HEK293 (cell line): Measurements from ENCODE around the gene HSFX1.

Experiments used
- CTCF ChIA-PET: fragments of 350-600 bp; formaldehyde crosslinking; extraction: SDS; loops from one replicate; lab custom pipeline; 2021; ENCODE audit warnings: antibody characterized with exemption; lab: Yijun Ruan, JAX
- POLR2A ChIA-PET: fragments of 300-600 bp; formaldehyde crosslinking; extraction: SDS; loops from one replicate; lab custom pipeline; 2020; ENCODE audit warnings: antibody characterized with exemption, inconsistent platforms; lab: Yijun Ruan, JAX
- H3K27ac ChIP-seq: fragments of 200-500 bp; sonication (Bioruptor generic); 2 replicates; pipeline ENCODE4 v1.5.1; 2014; ENCODE audit warnings: low read depth, low read length, control low read depth, inconsistent platforms; ENCODE audit errors: extremely low read depth
- H3K36me3 ChIP-seq, 2 experiments: fragments of 200-500 bp in 1 of 2; sonication (Bioruptor generic) in 1 of 2; 1 replicate in 1 of 2; 2 replicates in 1 of 2; pipeline ENCODE4 v1.5.1; 2014 to 2017; ENCODE audit warnings: inconsistent platforms in 2 of 2, low read length in 2 of 2; ENCODE audit not compliant: control insufficient read depth in 2 of 2, insufficient read depth in 1 of 2
- H3K4me1 ChIP-seq: fragments of 200-500 bp; sonication (Bioruptor generic); 2 replicates; pipeline ENCODE4 v1.5.1; 2014; ENCODE audit warnings: mild to moderate bottlenecking, low read length, inconsistent platforms; ENCODE audit not compliant: control insufficient read depth, insufficient read depth
- H3K4me3 ChIP-seq: 2 replicates; pipeline ENCODE4 v1.5.1; 2011; ENCODE audit warnings: low read depth, mild to moderate bottlenecking, control low read depth, low read length, moderate library complexity
- H3K9me3 ChIP-seq: fragments of 200-500 bp; sonication (Bioruptor generic); 2 replicates; pipeline ENCODE4 v1.5.1; 2014; ENCODE audit warnings: low read depth, low read length, inconsistent platforms; ENCODE audit not compliant: control insufficient read depth, insufficient read depth
- GFI1B ChIP-seq: fragments of 450-650 bp; formaldehyde crosslinking; IDR thresholded peaks from 2 replicates; pipeline ENCODE4 v1.5.1; 2016; ENCODE audit warnings: missing biosample characterization, missing genetic modification characterization
- KLF9 ChIP-seq: fragments of 450-650 bp; formaldehyde crosslinking; IDR thresholded peaks from 2 replicates; pipeline ENCODE4 v1.5.1; 2016; ENCODE audit warnings: missing biosample characterization, missing genetic modification characterization, low read depth
- SETDB1 ChIP-seq: IDR thresholded peaks from one replicate; pipeline ENCODE4 v1.6.1; 2017; ENCODE audit warnings: mild to moderate bottlenecking, low read length, moderate library complexity, mixed read lengths; ENCODE audit not compliant: insufficient read length
- WT1 ChIP-seq: fragments of 450-650 bp; formaldehyde crosslinking; IDR thresholded peaks from 2 replicates; pipeline ENCODE4 v1.5.1; 2016; ENCODE audit warnings: missing biosample characterization, missing genetic modification characterization
- ZBTB48 ChIP-seq: fragments of 450-650 bp; formaldehyde crosslinking; IDR thresholded peaks from 2 replicates; pipeline ENCODE4 v1.5.1; 2016; ENCODE audit warnings: missing biosample characterization, missing genetic modification characterization
- ZNF202 ChIP-seq: fragments of 450-650 bp; formaldehyde crosslinking; IDR thresholded peaks from 2 replicates; pipeline ENCODE4 v1.5.1; 2016; ENCODE audit warnings: missing biosample characterization, missing genetic modification characterization, borderline replicate concordance
- ZNF211 ChIP-seq: fragments of 450-650 bp; formaldehyde crosslinking; IDR thresholded peaks from 2 replicates; pipeline ENCODE4 v1.5.1; 2016; ENCODE audit warnings: low read depth, missing biosample characterization, missing genetic modification characterization
- ZNF24 ChIP-seq: fragments of 450-650 bp; formaldehyde crosslinking; IDR thresholded peaks from 2 replicates; pipeline ENCODE4 v1.5.1; 2016; ENCODE audit warnings: missing biosample characterization, missing genetic modification characterization
- ZNF416 ChIP-seq: fragments of 450-650 bp; formaldehyde crosslinking; IDR thresholded peaks from 2 replicates; pipeline ENCODE4 v1.5.1; 2016; ENCODE audit warnings: missing biosample characterization, missing genetic modification characterization
- ZNF654 ChIP-seq: fragments of 450-650 bp; formaldehyde crosslinking; IDR thresholded peaks from 2 replicates; pipeline ENCODE4 v1.5.1; 2016; ENCODE audit warnings: low read depth, missing biosample characterization, missing genetic modification characterization
- ZNF701 ChIP-seq: fragments of 450-650 bp; formaldehyde crosslinking; IDR thresholded peaks from 2 replicates; pipeline ENCODE4 v1.5.1; 2016; ENCODE audit warnings: missing biosample characterization, missing genetic modification characterization
- TF ChIP-seq, protein P1 (sequence below): fragments of 450-650 bp; formaldehyde crosslinking; IDR thresholded peaks from 2 replicates; pipeline ENCODE4 v1.5.1; 2016; ENCODE audit warnings: missing biosample characterization, missing genetic modification characterization
- TF ChIP-seq, protein P2 (sequence below): fragments of 450-650 bp; formaldehyde crosslinking; IDR thresholded peaks from 2 replicates; pipeline ENCODE4 v1.5.1; 2016; ENCODE audit warnings: missing biosample characterization, missing genetic modification characterization
- TF ChIP-seq, protein P3 (sequence below): fragments of 450-650 bp; formaldehyde crosslinking; IDR thresholded peaks from 2 replicates; pipeline ENCODE4 v1.5.1; 2016; ENCODE audit warnings: missing biosample characterization, missing genetic modification characterization
- TF ChIP-seq, protein P4 (sequence below): fragments of 450-650 bp; formaldehyde crosslinking; IDR thresholded peaks from 2 replicates; pipeline ENCODE4 v1.5.1; 2016; ENCODE audit warnings: missing biosample characterization, missing genetic modification characterization

HSFX1 gene

DNA sequence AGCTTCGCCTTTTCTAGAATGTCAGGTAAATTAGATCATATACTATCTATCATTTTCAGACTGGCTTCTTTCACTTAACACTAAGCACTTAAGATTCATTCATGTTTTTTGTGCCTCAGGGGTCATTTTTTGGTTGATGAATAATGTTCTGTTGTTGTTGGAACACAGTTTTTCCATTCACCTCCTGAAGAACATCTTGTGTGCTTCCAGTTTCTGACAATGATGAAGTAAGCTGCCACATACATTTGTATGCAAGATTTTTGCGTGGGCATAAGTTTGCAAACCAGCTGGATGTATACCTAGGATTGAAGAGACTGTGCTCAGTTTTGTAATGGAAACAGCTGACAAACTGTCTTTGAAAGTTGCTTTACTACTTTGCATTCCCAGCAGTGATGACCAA is 45.5 kb downstream of the HSFX1 start:
- no peaks in the 10 kb centered on the region for H3K9me3 ChIP-seq
- POLR2A ChIA-PET: no interaction called here
- no peak overlapping the region for H3K4me3 ChIP-seq
- no peaks in the 10 kb centered on the region for H3K4me1 ChIP-seq
- TF ChIP-seq, protein P1, sequence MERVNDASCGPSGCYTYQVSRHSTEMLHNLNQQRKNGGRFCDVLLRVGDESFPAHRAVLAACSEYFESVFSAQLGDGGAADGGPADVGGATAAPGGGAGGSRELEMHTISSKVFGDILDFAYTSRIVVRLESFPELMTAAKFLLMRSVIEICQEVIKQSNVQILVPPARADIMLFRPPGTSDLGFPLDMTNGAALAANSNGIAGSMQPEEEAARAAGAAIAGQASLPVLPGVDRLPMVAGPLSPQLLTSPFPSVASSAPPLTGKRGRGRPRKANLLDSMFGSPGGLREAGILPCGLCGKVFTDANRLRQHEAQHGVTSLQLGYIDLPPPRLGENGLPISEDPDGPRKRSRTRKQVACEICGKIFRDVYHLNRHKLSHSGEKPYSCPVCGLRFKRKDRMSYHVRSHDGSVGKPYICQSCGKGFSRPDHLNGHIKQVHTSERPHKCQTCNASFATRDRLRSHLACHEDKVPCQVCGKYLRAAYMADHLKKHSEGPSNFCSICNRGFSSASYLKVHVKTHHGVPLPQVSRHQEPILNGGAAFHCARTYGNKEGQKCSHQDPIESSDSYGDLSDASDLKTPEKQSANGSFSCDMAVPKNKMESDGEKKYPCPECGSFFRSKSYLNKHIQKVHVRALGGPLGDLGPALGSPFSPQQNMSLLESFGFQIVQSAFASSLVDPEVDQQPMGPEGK: no peak
- TF ChIP-seq ZNF24 (tag by site-specific recombination) (no peak), ZNF202 (no peak), GFI1B (no peak), ZNF211 (tag by site-specific recombination) (no peak), WT1 (tag by site-specific recombination) (no peak), KLF9 (tag by site-specific recombination) (no peak), ZNF416 (tag by site-specific recombination) (no peak), ZBTB48 (tag by site-specific recombination) (no peak)
- TF ChIP-seq, protein P2, sequence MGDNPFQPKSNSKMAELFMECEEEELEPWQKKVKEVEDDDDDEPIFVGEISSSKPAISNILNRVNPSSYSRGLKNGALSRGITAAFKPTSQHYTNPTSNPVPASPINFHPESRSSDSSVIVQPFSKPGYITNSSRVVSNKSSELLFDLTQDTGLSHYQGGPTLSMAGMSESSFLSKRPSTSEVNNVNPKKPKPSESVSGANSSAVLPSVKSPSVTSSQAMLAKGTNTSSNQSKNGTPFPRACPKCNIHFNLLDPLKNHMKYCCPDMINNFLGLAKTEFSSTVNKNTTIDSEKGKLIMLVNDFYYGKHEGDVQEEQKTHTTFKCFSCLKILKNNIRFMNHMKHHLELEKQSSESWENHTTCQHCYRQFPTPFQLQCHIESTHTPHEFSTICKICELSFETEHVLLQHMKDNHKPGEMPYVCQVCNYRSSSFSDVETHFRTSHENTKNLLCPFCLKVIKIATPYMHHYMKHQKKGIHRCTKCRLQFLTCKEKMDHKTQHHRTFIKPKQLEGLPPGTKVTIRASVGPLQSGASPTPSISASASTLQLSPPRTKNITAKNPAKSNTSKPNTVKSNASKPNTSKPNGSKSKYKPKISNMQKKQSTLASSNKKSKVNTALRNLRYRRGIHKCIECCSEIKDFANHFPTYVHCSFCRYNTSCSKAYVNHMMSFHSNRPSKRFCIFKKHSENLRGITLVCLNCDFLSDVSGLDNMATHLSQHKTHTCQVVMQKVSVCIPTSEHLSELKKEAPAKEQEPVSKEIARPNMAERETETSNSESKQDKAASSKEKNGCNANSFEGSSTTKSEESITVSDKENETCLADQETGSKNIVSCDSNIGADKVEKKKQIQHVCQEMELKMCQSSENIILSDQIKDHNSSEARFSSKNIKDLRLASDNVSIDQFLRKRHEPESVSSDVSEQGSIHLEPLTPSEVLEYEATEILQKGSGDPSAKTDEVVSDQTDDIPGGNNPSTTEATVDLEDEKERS (tag by site-specific recombination): no peak
- TF ChIP-seq, protein P3, sequence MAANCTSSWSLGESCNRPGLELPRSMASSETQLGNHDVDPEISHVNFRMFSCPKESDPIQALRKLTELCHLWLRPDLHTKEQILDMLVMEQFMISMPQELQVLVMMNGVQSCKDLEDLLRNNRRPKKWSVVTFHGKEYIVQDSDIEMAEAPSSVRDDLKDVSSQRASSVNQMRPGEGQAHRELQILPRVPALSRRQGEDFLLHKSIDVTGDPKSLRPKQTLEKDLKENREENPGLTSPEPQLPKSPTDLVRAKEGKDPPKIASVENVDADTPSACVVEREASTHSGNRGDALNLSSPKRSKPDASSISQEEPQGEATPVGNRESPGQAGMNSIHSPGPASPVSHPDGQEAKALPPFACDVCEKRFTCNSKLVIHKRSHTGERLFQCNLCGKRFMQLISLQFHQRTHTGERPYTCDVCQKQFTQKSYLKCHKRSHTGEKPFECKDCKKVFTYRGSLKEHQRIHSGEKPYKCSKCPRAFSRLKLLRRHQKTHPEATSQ (tag by site-specific recombination): no peak
- TF ChIP-seq, protein P4, sequence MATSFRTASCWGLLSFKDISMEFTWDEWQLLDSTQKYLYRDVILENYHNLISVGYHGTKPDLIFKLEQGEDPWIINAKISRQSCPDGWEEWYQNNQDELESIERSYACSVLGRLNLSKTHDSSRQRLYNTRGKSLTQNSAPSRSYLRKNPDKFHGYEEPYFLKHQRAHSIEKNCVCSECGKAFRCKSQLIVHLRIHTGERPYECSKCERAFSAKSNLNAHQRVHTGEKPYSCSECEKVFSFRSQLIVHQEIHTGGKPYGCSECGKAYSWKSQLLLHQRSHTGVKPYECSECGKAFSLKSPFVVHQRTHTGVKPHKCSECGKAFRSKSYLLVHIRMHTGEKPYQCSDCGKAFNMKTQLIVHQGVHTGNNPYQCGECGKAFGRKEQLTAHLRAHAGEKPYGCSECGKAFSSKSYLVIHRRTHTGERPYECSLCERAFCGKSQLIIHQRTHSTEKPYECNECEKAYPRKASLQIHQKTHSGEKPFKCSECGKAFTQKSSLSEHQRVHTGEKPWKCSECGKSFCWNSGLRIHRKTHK (tag by site-specific recombination): no peak
- TF ChIP-seq, all 188 proteins: peak for 0
- H3K27ac ChIP-seq: no peak overlapping the region
- H3K36me3 ChIP-seq: no peaks in the 10 kb centered on the region
- CTCF ChIA-PET: no interaction called here

DNA sequence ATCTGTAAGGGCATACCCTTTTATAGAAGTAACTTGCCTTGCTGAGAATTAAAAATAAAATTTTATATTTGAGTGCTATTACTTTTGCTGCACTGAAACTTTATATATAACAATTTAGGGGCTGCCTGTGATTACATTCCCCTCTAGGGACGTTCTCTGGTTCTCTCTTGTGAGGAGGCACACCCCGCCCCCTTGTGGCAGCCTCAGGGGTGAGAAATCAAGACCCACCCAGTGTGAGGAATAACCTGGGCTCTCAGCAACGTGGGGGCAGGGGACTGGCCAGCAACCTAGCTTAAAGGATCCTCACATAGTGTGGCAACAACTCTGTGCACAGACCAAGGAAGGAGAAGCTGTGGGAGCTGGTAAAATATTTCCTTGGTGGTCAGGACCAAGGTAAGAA is 51.6 kb downstream of the HSFX1 start:
- Histone ChIP-seq H3K9me3 (no peaks in the 10 kb centered on the region), H3K4me3 (no peak overlapping the region), H3K36me3 (no peaks in the 10 kb centered on the region), H3K4me1 (no peaks in the 10 kb centered on the region), H3K27ac (no peak overlapping the region)
- CTCF ChIA-PET: interaction anchor here (1.0 to 1.3 kb wide), 2 partner anchors 12 to 20 kb away, joined by 3 read pairs; no protein-coding TSS in a partner anchor
- POLR2A ChIA-PET: no interaction called here
- TF ChIP-seq SETDB1: no peak
- TF ChIP-seq ZNF701 (tag by site-specific recombination): no peak
- peak; percentile 20; the same call in 1 of the 2 replicates for TF ChIP-seq ZNF654 (tag by site-specific recombination)
